Thymus (tissue), 11 donors: Measurements from ENCODE around the gene ZFP91. TPM values are rescaled to one million over a fixed set of nuclear protein-coding genes. Genes with fewer than 3 reads are reported as not detected.

Experiments used
- DNase-seq, 9 donors: peaks; one replicate each; pipeline ENCODE4 v3.0.0-alpha.2; 2013; ENCODE audit warnings: low spot score in 9 of 9, low read depth in 6 of 9, missing footprints in 1 of 9
- H3K27ac ChIP-seq, 2 donors: one replicate each; pipeline ENCODE4 v1.5.1; 2013; ENCODE audit warnings: control low read depth in 1 of 2, low read depth in 1 of 2, low read length in 1 of 2, mild to moderate bottlenecking in 1 of 2, moderate library complexity in 1 of 2
- H3K27me3 ChIP-seq, 2 donors: one replicate each; pipeline ENCODE4 v1.5.1; 2013; ENCODE audit warnings: low read length in 1 of 2; ENCODE audit not compliant: control insufficient read depth in 2 of 2, insufficient read depth in 1 of 2
- H3K36me3 ChIP-seq, 2 donors: one replicate each; pipeline ENCODE4 v1.5.1; 2013; ENCODE audit warnings: low read length in 1 of 2, mild to moderate bottlenecking in 1 of 2, moderate library complexity in 1 of 2; ENCODE audit not compliant: control insufficient read depth in 2 of 2, insufficient read depth in 2 of 2
- H3K4me1 ChIP-seq, 2 donors: one replicate each; pipeline ENCODE4 v1.5.1; 2013; ENCODE audit warnings: low read length in 2 of 2; ENCODE audit not compliant: control insufficient read depth in 2 of 2, insufficient read depth in 2 of 2
- H3K4me3 ChIP-seq, 2 donors: one replicate each; pipeline ENCODE4 v1.5.1; 2013; ENCODE audit warnings: low read length in 2 of 2, control low read depth in 1 of 2, mild to moderate bottlenecking in 1 of 2
- H3K9me3 ChIP-seq, 2 donors: one replicate each; pipeline ENCODE4 v1.5.1; 2013; ENCODE audit warnings: low read length in 1 of 2, mild to moderate bottlenecking in 1 of 2; ENCODE audit not compliant: control insufficient read depth in 2 of 2, insufficient read depth in 1 of 2
- WGBS: extraction: QIAGEN DNeasy Blood & Tissue Kit; methylation state at CpG from one replicate; pipeline ENCODE4 v1.1.7; 2013; 5-methylcytosine and 5-hydroxymethylcytosine counted together
- polyA plus RNA-seq: library from polyadenylated mRNA; stranded (reverse); fragments of 200-250 nt; gene quantifications from one replicate; pipeline ENCODE4 v1.2.3, GENCODE V29; 2013
- total RNA-seq: library from RNA; stranded (reverse); fragments of 120-200 nt; gene quantifications from one replicate; pipeline ENCODE4 v1.2.4, GENCODE V29; 2013
- donor health status: healthy.

Gene ZFP91
- total and polyA plus RNA-seq, 2 donors, result 20.2 to 35.8 TPM

GRCh38 chr11:58647141-58647699, 68.4 kb downstream of the ZFP91 start:
- Histone ChIP-seq H3K36me3 (no peaks in the 10 kb centered on the region), H3K4me1 (peaks cover 0 to 3% of the 10 kb centered on the region in 2 donors), H3K27me3 (no peaks in the 10 kb centered on the region), H3K4me3 (no peak overlapping the region), H3K9me3 (peaks cover 3 to 7% of the 10 kb centered on the region in 2 donors), H3K27ac (no peak overlapping the region)
- DNase-seq, result no peak
- 52% methylated on average over 2 of the region's 2 CpGs for WGBS

DNA sequence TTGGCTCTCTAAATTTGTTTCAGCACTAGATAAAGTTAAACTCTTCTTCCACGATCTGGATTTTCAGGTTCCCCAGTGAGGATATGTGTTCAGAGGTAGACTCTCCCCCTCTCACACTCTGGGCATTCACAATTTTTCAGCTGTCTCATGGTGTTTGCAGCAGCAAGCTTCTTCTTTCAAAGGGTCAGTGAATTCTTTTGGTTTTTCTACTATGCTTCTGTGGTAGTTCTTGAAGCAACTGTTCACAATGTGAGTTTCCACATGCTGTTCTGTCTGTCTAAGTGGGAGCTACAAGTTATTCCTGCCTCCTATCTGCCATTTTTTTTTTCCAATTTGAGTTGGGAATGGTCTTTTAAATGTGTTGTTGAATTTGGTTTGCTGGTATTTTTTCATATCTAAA, 69.0 kb downstream of the ZFP91 start:
- 98% methylated on average over 1 of the region's 1 CpG for WGBS
- peaks cover 0 to 3% of the 10 kb centered on the region in 2 donors for H3K4me1 ChIP-seq
- no peak overlapping the region for H3K27ac ChIP-seq
- no peak for DNase-seq
- H3K27me3 ChIP-seq, result no peaks in the 10 kb centered on the region
- no peak overlapping the region for H3K4me3 ChIP-seq
- no peaks in the 10 kb centered on the region for H3K36me3 ChIP-seq
- H3K9me3 ChIP-seq, result peaks cover 3 to 7% of the 10 kb centered on the region in 2 donors

DNA sequence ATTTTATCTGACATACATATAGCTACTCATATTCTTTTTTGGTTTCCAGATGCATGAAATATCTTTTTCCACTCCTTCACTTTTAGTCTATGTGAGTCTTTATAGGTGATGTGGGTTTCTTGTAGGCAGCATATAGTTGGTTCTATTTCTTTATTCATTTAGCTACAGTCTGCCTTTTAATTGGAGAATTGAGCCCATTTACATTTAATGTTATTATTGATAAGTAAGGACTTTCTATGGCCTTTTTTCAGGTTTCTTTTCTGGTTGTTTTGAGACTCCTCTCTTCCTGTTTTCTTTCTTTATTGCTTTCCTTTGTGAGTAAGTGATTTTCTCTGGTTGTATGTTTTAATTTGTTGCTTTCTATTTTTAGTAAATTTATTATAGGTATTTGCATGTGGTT, 70.8 kb downstream of the ZFP91 start:
- Histone ChIP-seq H3K27me3 (no peaks in the 10 kb centered on the region), H3K27ac (no peak overlapping the region), H3K4me1 (peaks cover 0 to 3% of the 10 kb centered on the region in 2 donors), H3K9me3 (peaks cover 3 to 7% of the 10 kb centered on the region in 2 donors), H3K4me3 (no peak overlapping the region), H3K36me3 (no peaks in the 10 kb centered on the region)
- DNase-seq, result no peak

DNA sequence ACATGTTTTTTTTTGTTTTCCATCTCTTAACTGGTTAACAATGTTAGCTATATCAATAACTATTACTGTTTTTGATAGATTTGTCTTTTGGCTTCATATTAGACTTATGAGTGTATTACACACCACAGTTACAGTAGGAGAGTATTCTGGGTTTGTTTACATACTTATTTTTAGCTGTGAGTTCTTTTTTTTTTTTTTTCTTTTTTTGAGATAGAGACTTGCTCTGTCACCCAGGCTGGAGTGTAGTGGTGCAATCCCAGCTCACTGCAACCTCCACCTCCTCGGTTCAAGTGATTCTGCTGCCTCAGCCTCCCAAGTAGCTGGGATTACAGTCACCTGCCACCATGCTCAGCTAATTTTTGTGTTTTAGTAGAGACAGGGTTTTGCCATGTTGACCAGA, 71.6 kb downstream of the ZFP91 start:
- no peak overlapping the region for H3K27ac ChIP-seq
- no peaks in the 10 kb centered on the region for H3K36me3 ChIP-seq
- 95% methylated on average over 1 of the region's 1 CpG for WGBS
- peaks cover under 1 to 4% of the 10 kb centered on the region in 2 donors for H3K9me3 ChIP-seq
- H3K27me3 ChIP-seq, result no peaks in the 10 kb centered on the region
- peaks cover 0 to 3% of the 10 kb centered on the region in 2 donors for H3K4me1 ChIP-seq
- DNase-seq, result no peak
- no peak overlapping the region for H3K4me3 ChIP-seq

- H3K27ac ChIP-seq, result no peak overlapping the region
- DNase-seq, result no peak
- no peak overlapping the region for H3K4me3 ChIP-seq
- H3K9me3 ChIP-seq, result no peaks in the 10 kb centered on the region
- H3K27me3 ChIP-seq, result no peaks in the 10 kb centered on the region
- 98% methylated on average over 2 of the region's 2 CpGs for WGBS
- peaks cover 0 to under 1% of the 10 kb centered on the region in 2 donors for H3K4me1 ChIP-seq
- H3K36me3 ChIP-seq, result no peaks in the 10 kb centered on the region
These were observed 73.9 kb downstream of the ZFP91 start for GRCh38 chr11:58652726-58653280.

DNA sequence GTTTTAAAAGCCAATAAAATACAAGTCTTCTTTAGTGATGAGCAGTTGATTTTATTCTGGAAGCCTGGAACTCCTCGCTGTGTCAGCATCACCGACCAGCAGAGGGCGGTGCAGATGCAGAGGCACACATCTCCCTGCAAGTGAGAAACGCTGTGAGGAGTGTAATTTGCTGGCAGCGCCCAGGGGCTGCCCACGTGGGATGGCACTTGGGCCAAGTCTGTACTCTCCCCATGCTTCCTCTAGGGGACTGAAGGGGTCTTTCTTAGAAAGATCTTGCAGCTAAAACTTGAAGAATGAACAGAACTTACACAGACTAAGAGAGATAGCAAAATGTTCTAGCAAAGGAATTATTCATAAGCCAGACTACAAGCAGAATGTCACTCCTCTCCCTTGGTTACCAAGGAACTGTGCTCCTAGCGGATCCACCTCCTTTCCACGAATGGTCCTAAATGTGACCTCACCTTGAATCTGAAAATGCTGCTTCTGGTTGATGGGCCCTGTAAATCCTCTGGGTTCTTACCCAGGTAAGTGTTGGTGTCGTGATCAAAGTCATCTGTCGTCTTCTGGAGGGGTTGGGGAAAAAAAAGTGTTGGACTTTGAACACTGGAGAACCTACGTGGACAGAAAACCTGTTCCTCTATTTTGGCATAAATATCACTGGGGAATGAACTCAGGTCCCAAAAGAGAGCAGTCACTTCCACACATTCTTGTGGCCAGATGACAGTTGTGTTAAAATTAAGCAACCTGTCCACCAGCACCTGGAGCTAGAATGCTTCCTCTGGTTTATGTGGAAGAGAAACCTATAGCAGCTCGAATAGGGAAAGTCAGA, 75.4 kb downstream of the ZFP91 start:
- H3K27me3 ChIP-seq, result no peaks in the 10 kb centered on the region
- H3K4me1 ChIP-seq, result no peaks in the 10 kb centered on the region
- peak in 8 of 9 donors; percentile 41 to 83 (median 66) for DNase-seq
- WGBS, result 45% methylated on average over 12 of the region's 12 CpGs
- no peak overlapping the region for H3K27ac ChIP-seq
- no peak overlapping the region for H3K4me3 ChIP-seq
- no peaks in the 10 kb centered on the region for H3K36me3 ChIP-seq
- H3K9me3 ChIP-seq, result no peaks in the 10 kb centered on the region

DNA sequence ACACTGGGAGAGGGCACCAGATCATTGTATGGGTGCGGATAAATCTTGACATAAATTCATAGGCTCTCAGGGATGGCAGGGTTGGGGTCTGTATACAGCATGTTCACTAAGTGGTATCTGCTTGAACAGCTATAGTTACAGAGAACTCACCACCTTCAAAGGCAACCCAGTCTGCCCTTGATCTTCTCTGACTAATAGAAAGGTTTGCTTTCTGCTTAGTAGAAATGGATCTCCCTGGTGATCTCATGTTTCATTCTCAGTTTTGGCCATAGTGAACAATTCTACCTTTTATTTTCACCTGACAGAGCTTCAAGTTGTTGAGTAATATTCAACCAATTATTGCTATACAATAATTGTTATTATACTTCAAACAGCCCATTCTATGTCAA, 76.0 kb downstream of the ZFP91 start:
- no peaks in the 10 kb centered on the region for H3K9me3 ChIP-seq
- H3K4me1 ChIP-seq, result no peaks in the 10 kb centered on the region
- H3K36me3 ChIP-seq, result no peaks in the 10 kb centered on the region
- no peak for DNase-seq
- H3K4me3 ChIP-seq, result no peak overlapping the region
- H3K27me3 ChIP-seq, result no peaks in the 10 kb centered on the region
- 100% methylated on average over 1 of the region's 1 CpG for WGBS
- no peak overlapping the region for H3K27ac ChIP-seq

- H3K4me3 ChIP-seq, result no peak overlapping the region
- no peaks in the 10 kb centered on the region for H3K9me3 ChIP-seq
- H3K36me3 ChIP-seq, result no peaks in the 10 kb centered on the region
- no peaks in the 10 kb centered on the region for H3K4me1 ChIP-seq
- DNase-seq, result no peak
- no peaks in the 10 kb centered on the region for H3K27me3 ChIP-seq
- WGBS, result 100% methylated on average over 2 of the region's 2 CpGs
- no peak overlapping the region for H3K27ac ChIP-seq
These were observed 77.5 kb downstream of the ZFP91 start for GRCh38 chr11:58656348-58656747.

DNA sequence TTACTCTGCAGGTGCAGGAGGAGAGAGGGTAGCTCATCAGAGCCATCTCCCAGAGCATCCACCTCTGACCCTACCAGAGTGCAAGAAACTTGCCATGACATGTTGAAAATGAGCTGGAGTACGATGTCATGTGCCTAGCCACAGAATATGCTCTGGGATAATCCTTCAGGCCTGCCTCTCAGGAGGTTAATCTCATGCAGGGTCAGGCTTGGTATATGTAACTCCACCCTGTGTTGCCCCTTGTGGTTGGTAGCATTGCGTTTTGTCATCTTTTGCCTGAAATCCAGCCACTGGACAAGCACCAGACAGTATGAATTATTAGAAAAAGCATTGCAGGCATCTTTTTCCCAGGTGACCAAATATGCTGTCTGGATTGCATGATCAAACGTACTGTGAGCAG, 79.8 kb downstream of the ZFP91 start:
- H3K4me1 ChIP-seq, result no peaks in the 10 kb centered on the region
- no peak overlapping the region for H3K27ac ChIP-seq
- 93% methylated on average over 3 of the region's 3 CpGs for WGBS
- no peak overlapping the region for H3K4me3 ChIP-seq
- H3K36me3 ChIP-seq, result no peaks in the 10 kb centered on the region
- H3K27me3 ChIP-seq, result no peaks in the 10 kb centered on the region
- no peak for DNase-seq
- H3K9me3 ChIP-seq, result no peaks in the 10 kb centered on the region
